OCI-LY7 (cell line): Measurements from ENCODE around the gene DAZAP1. TPM values are rescaled to one million over a fixed set of nuclear protein-coding genes. Genes with fewer than 3 reads are reported as not detected.
"Not testable (repeated sequence)": the region's sequence is repeated elsewhere in the genome, so short reads cannot be mapped to it uniquely, and the experiment has no call there.

ENCODE experiments used
- BruUV-seq: library from RNA; stranded (reverse); fragments of 400-500 nt; replicated peaks from 2 replicates; lab custom pipeline; 2021; lab: Mats Ljungman, UMichigan
- CTCF ChIA-PET: fragments of 300-600 bp; sonication (Branson Sonifier 250); formaldehyde crosslinking; loops from one replicate; lab custom pipeline; 2022; ENCODE audit warnings: antibody characterized with exemption; ENCODE audit not compliant: unreplicated experiment; lab: Charles Lee
- POLR2A ChIA-PET: fragments of 300-600 bp; sonication (Branson Sonifier 250); formaldehyde crosslinking; loops from one replicate; lab custom pipeline; 2022; ENCODE audit warnings: antibody characterized with exemption; lab: Charles Lee
- DNase-seq: peaks from one replicate; pipeline ENCODE4 v3.0.0-alpha.2; 2015; ENCODE audit warnings: low spot score
- H2AFZ ChIP-seq: fragments of 200-600 bp; sonication (generic), shearing (Covaris generic); 2 replicates; pipeline ENCODE4 v1.6.1; 2014; ENCODE audit warnings: mild to moderate bottlenecking, antibody characterized with exemption, low read length, moderate library complexity
- H3K27ac ChIP-seq: fragments of 200-600 bp; sonication (generic); 2 replicates; pipeline ENCODE4 v1.5.1; 2014; ENCODE audit warnings: mixed run types, low read depth, mild to moderate bottlenecking, moderate library complexity, low read length, inconsistent platforms; ENCODE audit not compliant: poor library complexity, severe bottlenecking
- H3K36me3 ChIP-seq: fragments of 200-600 bp; sonication (generic); 2 replicates; pipeline ENCODE4 v1.6.1; 2014; ENCODE audit warnings: mild to moderate bottlenecking, antibody characterized with exemption, low read length, moderate library complexity, mixed read lengths; ENCODE audit not compliant: insufficient read depth
- H3K4me1 ChIP-seq: fragments of 200-600 bp; sonication (generic); 2 replicates; pipeline ENCODE4 v1.5.1; 2014; ENCODE audit warnings: mild to moderate bottlenecking, low read length; ENCODE audit not compliant: insufficient read depth, poor library complexity, severe bottlenecking
- H3K4me2 ChIP-seq: fragments of 200-600 bp; sonication (generic); 2 replicates; pipeline ENCODE4 v1.6.1; 2014; ENCODE audit warnings: mild to moderate bottlenecking, low read length
- H3K4me3 ChIP-seq: fragments of 200-600 bp; sonication (generic); 2 replicates; pipeline ENCODE4 v1.5.1; 2014; ENCODE audit warnings: mild to moderate bottlenecking, low read depth, low read length; ENCODE audit not compliant: poor library complexity, severe bottlenecking
- H3K79me2 ChIP-seq: fragments of 200-600 bp; sonication (generic); 2 replicates; pipeline ENCODE4 v1.6.1; 2016; ENCODE audit warnings: low read depth, mild to moderate bottlenecking, low read length, moderate library complexity, mixed read lengths; ENCODE audit not compliant: insufficient read depth
- H3K9me2 ChIP-seq: fragments of 200-600 bp; sonication (generic); 2 replicates; pipeline ENCODE4 v1.6.1; 2016; ENCODE audit warnings: mild to moderate bottlenecking, low read length, mixed read lengths; ENCODE audit not compliant: insufficient read depth
- H3K9me3 ChIP-seq: fragments of 200-600 bp; sonication (generic); 2 replicates; pipeline ENCODE4 v1.6.1; 2014; ENCODE audit warnings: mild to moderate bottlenecking, mixed run types, low read length, mixed read lengths
- H4K20me1 ChIP-seq: fragments of 200-600 bp; sonication (generic); 2 replicates; pipeline ENCODE4 v1.6.1; 2014; ENCODE audit warnings: mild to moderate bottlenecking, antibody characterized with exemption, low read length, moderate library complexity, mixed read lengths; ENCODE audit not compliant: insufficient read depth
- CTCF ChIP-seq: fragments of 200-600 bp; sonication (generic); conservative IDR thresholded peaks from 2 replicates; pipeline ENCODE4 v1.5.1; 2014; ENCODE audit warnings: mild to moderate bottlenecking, antibody characterized with exemption, low read length, moderate library complexity, mixed read lengths
- EZH2phosphoT487 ChIP-seq: fragments of 200-600 bp; sonication (generic); IDR thresholded peaks from 2 replicates; pipeline ENCODE4 v1.6.1; 2018; ENCODE audit warnings: low read depth, borderline replicate concordance, mild to moderate bottlenecking, mixed run types, antibody characterized with exemption, low read length, moderate library complexity, mixed read lengths
- intact Hi-C: fragments of 100-400 bp; cut with micrococcal nuclease; formaldehyde crosslinking; loops from one replicate; pipeline ENCODE4 v1.10.0; 2022; ENCODE audit not compliant: unreplicated experiment
- total RNA-seq, 2 experiments: library from RNA; depleted of rRNA in 1 of 2; stranded (reverse); fragments of >200 nt in 1 of 2; shearing (Covaris generic) in 1 of 2; gene quantifications; 2 replicates each; pipeline ENCODE4 v1.2.3, GENCODE V29; 2014 to 2022

DAZAP1 gene
- total RNA-seq, 2 experiments from 2014 or later = 170 to 373 TPM

GRCh38 chr19:1475751-1476437 is 68.5 kb downstream of the DAZAP1 start:
- no peak for DNase-seq
- H3K9me3 ChIP-seq = no peaks in the 10 kb centered on the region

GRCh38 chr19:1477056-1477455 is 69.7 kb downstream of the DAZAP1 start:
- POLR2A ChIA-PET, BruUV-seq, H4K20me1 ChIP-seq, CTCF ChIA-PET, H3K9me2 ChIP-seq, DNase-seq, H2AFZ ChIP-seq, H3K27ac ChIP-seq, H3K9me3 ChIP-seq, H3K4me3 ChIP-seq, intact Hi-C loops: not testable (repeated sequence)
- peaks cover 17% of the 10 kb centered on the region for H3K79me2 ChIP-seq
- H3K4me1 ChIP-seq = peaks cover 14% of the 10 kb centered on the region
- H3K36me3 ChIP-seq = peaks cover 21% of the 10 kb centered on the region
- H3K4me2 ChIP-seq = peak overlapping the region; percentile 73; the same call in 1 of the 2 replicates

More at GRCh38 chr19:1475751-1476437, 68.5 kb downstream of the DAZAP1 start:
- TF ChIP-seq EZH2phosphoT487 (no peak), CTCF (no peak)
- H3K9me2 ChIP-seq = no peaks in the 10 kb centered on the region
- no TSS peak for BruUV-seq
- H4K20me1 ChIP-seq = peaks cover 7% of the 10 kb centered on the region; the same call in 1 of the 2 replicates
- intact Hi-C loops = no loop called here
- peaks cover 21% of the 10 kb centered on the region for H3K36me3 ChIP-seq
- ChIA-PET POLR2A (no interaction called here), CTCF (no interaction called here)
- H2AFZ ChIP-seq = no peak overlapping the region
- peaks cover 17% of the 10 kb centered on the region for H3K79me2 ChIP-seq
- H3K4me3 ChIP-seq = no peak overlapping the region
- peaks cover 25% of the 10 kb centered on the region for H3K4me1 ChIP-seq
- no peak overlapping the region for H3K4me2 ChIP-seq
- no peak overlapping the region for H3K27ac ChIP-seq

- Histone ChIP-seq H3K36me3 (peaks cover 21% of the 10 kb centered on the region), H3K4me1 (peaks cover 14% of the 10 kb centered on the region), H3K79me2 (peaks cover 17% of the 10 kb centered on the region), H3K4me3 (peak within 1 kb of the TSS; percentile 88), H3K9me2 (no peaks in the 10 kb centered on the region), H3K27ac (peak within 1 kb of the TSS; percentile 81), H3K4me2 (peak within 1 kb of the TSS; percentile 73), H4K20me1 (no peaks in the 10 kb centered on the region; the same call in 1 of the 2 replicates), H2AFZ (peak within 1 kb of the TSS; percentile 82), H3K9me3 (no peaks in the 10 kb centered on the region)
- no TSS peak for BruUV-seq
- no peak for TF ChIP-seq EZH2phosphoT487
- no peak for TF ChIP-seq CTCF
- ChIA-PET POLR2A (no interaction called here), CTCF (no interaction called here)
- intact Hi-C loops = loop anchor here (1.0 to 2.0 kb wide), 3 partner anchors 24 to 72 kb away; partner anchors contain the start of gene DAZAP1
- DNase-seq = peak; percentile 96
Measured at GRCh38 chr19:1478934-1479707, 71.7 kb downstream of the DAZAP1 start, which contains the start of gene C19orf25. Gene C19orf25 (minus strand): TSS chr19:1479215. CDS start chr19:1478903, 312 bp downstream.
